ENCODE measurements around the gene UNC13D.

DNA sequence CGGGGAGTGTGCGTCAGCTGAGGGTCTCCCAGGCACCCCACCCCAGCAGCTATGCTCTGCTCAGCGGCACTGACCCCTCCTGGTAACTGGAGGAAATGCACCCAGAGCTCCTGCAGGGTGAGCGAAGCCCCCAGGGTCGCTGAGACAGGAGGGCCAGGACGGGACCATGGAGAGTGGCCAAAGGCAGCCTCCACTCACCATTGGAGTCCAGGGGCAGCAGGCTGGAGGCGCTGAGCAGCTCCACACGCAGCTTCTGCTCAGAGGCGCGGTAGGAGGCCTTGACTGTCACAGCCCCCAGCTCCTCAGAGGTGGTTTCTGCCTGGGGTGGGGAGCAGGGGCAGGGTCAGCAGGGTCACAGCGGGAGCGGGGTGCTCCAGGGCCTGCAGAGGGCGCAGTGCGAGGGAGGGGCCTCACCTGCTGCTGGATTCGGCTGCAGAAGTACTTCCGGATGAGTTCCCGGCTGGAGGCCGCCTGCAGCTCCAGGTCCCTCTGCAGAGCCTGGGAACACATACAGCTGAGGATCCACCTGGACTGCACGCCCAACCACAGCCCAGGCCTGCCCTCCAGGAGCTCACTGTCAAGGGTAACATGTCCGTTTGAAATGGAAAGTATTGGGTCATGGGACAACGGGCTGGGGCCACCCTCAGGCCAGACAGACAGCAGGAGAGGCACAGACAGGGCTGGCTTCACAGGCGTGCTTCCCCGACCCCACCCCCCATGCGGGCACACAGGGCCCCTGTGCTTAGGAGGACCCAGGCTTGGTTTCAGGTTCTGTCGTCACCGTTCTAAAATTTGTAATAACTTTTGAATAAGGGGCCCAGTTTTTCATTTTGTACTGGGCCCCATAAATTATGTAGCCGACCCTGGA is 13.8 kb downstream of the UNC13D start:
- TF ChIP-seq EZH2 (IDR thresholded peaks at IDR 0.05; ENCODE audit: insufficient read depth, low read length) = no peak
- TF ChIP-seq, protein P1, sequence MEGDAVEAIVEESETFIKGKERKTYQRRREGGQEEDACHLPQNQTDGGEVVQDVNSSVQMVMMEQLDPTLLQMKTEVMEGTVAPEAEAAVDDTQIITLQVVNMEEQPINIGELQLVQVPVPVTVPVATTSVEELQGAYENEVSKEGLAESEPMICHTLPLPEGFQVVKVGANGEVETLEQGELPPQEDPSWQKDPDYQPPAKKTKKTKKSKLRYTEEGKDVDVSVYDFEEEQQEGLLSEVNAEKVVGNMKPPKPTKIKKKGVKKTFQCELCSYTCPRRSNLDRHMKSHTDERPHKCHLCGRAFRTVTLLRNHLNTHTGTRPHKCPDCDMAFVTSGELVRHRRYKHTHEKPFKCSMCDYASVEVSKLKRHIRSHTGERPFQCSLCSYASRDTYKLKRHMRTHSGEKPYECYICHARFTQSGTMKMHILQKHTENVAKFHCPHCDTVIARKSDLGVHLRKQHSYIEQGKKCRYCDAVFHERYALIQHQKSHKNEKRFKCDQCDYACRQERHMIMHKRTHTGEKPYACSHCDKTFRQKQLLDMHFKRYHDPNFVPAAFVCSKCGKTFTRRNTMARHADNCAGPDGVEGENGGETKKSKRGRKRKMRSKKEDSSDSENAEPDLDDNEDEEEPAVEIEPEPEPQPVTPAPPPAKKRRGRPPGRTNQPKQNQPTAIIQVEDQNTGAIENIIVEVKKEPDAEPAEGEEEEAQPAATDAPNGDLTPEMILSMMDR (IDR thresholded peaks at IDR 0.05; ENCODE audit: insufficient read depth, low read depth, low read length) = peak; percentile 35
